Melanocyte of skin (primary cell): ENCODE data around the gene SERTAD4. TPM values are rescaled to one million over a fixed set of nuclear protein-coding genes. Genes with fewer than 3 reads are reported as not detected.

Source experiments
- total RNA-seq, 2 donors: library from RNA; depleted of rRNA; stranded (reverse); fragments of >200 nt; gene quantifications; 2 replicates each; pipeline ENCODE4 v1.2.3, GENCODE V29; 2012

SERTAD4 gene
- under 1 TPM; 0.33 to 0.34 TPM for total RNA-seq

DNA sequence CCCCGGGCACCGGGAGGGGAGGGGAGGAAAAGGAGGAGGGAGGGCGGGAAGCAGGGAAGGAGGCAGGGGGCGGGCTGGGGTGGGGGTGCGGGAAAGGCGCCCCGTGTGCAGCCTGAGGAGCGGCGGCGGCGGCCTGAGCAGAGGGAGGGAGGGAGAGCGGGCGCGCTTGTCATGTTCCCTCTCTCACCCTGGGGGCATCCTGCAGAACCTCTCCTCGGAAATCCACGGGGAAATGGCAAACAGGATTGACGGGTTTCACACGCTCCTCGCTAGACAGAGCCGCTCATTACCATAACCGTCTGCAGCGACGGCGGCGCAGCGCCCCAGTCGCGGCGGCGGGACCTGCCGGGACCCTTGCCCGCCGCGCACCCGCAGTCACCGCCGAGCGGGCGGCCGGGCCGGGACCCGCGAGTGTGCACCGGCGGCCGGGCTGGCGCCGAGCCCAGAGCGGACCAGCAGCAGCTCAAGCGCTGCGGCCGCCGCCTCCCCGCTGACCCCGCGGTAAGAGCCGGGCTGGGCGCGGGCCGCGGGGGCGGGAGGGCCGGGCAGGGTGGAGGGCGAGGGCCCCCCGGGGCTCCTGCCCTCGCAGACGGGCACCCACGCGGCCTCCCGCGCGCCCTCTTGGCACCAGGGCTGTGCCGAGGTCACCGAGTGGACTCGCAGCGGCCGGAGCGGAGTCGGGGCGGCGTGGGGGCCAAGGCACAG lies at the start of gene SERTAD4:
Gene SERTAD4 (plus strand): TSS at position 286 of the 705 bp plus-strand sequence. CDS start 5,165 bp downstream, outside the sequence.

Other genes starting within 250 kb of the SERTAD4 start
- gene HHAT, start 96.1 kb downstream of the SERTAD4 start, total RNA-seq: 10 to 100 TPM; 10.3 to 13.3 TPM